ENCODE measurements around the gene DLEC1.
A peak's percentile ranks its signal among the peaks of the same experiment; 100 is the strongest.

DLEC1 gene

DNA sequence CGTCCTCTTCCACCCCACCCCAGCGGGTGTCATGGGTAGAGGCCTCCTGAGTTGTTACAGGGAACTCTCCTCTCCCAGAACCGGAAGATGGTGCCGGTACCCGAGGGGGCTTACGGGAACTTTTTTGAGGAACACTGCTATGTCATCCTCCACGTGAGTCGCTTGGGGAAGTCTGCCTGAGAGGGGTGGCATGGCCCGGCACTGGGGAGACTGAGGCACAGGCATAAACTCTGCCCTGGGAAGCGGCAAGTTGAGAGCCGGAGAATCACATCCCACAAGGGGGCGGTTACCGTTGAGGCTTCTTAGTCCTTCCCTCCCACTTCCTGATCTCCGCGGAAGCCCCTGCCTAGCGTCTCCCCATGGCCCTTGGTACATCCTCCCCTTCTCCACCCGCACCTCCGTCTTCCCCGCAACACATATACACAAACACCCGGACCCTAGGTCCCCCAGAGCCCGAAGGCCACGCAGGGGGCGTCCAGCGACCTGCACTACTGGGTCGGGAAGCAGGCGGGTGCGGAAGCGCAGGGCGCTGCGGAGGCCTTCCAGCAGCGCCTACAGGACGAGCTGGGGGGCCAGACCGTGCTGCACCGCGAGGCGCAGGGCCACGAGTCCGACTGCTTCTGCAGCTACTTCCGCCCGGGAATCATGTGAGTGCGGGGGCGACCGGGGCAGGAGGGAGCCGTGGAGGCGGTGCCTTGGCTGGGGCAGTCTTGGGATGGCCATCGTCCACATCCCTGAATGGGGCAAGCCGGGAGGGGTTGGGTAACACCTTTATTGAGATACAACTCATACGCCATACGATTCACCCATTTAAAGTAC is 45.0 kb upstream of the DLEC1 start:
- no peaks in the 10 kb centered on the region for H3K27me3 ChIP-seq (ENCODE audit: control insufficient read depth in 1 of 2, insufficient read depth in 2 of 2, low read length in 2 of 2)
- peak overlapping the region; percentile 74 to 86 for H3K4me3 ChIP-seq (ENCODE audit: low read length in 2 of 2)
- peak overlapping the region; percentile 55 for H3K27ac ChIP-seq (ENCODE audit: low read length)
- H3K9ac ChIP-seq (ENCODE audit: low read length in 2 of 2), result peak overlapping the region; percentile 63 to 68
- H3K9me3 ChIP-seq (ENCODE audit: control insufficient read depth in 2 of 2, low read length in 2 of 2), result no peaks in the 10 kb centered on the region
- H3K4me1 ChIP-seq (ENCODE audit: control insufficient read depth, insufficient read depth, low read length), result peaks cover 19% of the 10 kb centered on the region
- H3K36me3 ChIP-seq (ENCODE audit: control insufficient read depth in 2 of 2, insufficient read depth in 2 of 2, low read length in 2 of 2), result peaks cover 0 to 4% of the 10 kb centered on the region in 2 donors

DNA sequence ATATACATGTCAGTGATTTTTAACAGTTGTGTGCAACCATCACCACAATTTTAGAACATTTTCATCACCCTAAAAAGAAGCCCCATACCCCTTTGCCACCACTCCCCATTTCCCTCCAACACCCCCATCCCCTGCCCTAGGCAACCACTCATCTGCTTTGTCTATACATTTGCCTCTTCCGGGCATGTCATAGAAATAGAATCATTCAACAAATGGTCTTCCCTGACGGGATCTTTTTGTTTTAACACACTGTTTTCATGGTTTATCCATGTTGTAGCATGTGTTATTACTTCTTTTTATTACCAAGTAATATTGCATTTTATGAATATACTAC is 44.4 kb upstream of the DLEC1 start:
- no peaks in the 10 kb centered on the region for H3K27me3 ChIP-seq (ENCODE audit: control insufficient read depth in 1 of 2, insufficient read depth in 2 of 2, low read length in 2 of 2)
- H3K9me3 ChIP-seq (ENCODE audit: control insufficient read depth in 2 of 2, low read length in 2 of 2), result no peaks in the 10 kb centered on the region
- H3K9ac ChIP-seq (ENCODE audit: low read length in 2 of 2), result peak overlapping the region in 1 of 2 donors; percentile 68
- H3K4me1 ChIP-seq (ENCODE audit: control insufficient read depth, insufficient read depth, low read length), result peaks cover 23% of the 10 kb centered on the region
- H3K27ac ChIP-seq (ENCODE audit: low read length), result no peak overlapping the region
- peak overlapping the region; percentile 74 to 86 for H3K4me3 ChIP-seq (ENCODE audit: low read length in 2 of 2)
- H3K36me3 ChIP-seq (ENCODE audit: control insufficient read depth in 2 of 2, insufficient read depth in 2 of 2, low read length in 2 of 2), result peaks cover 0 to 4% of the 10 kb centered on the region in 2 donors

DNA sequence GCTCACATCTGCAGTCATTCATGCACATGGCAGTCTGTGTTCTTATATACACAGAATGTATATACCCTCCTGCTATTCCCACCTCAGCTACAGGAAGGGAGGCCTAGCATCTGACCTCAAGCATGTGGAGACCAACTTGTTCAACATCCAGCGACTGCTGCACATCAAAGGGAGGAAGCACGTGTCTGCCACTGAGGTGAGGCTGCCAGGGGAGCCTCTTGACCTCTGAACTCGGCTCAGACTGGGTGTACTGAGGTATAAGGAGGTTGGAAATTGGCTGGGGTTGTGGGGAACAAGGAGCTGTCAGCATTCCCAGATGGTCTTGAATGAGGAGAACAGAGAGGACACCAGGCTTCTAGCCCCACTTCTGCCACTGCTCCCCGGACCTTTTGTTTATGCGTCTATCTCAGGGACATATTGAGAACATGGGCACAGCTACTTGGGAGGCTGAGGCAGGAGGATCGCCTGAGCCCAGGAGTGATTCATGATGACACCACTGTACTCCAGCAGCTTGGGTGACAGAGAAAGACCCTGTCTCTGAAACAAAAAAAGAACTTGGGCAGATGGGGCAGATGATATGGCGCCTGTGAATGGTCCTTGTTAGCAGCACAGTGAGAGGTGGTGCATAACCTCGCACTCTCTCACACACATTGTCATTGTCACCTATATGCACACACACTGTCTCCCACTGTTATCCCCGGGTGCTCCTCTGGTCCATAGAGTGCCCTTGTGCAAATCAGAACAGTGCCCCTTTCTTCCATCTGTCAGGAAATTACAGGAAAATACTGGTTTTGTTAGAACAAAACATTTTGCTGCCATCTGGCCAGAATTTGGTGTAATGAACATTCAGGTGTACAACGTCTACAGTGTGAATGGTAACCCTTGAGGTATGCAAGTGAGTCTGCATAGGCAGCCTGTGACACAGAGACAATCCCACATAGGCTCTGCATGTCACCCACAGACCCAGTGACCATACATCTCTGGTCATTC is 43.1 kb upstream of the DLEC1 start:
- no peaks in the 10 kb centered on the region for H3K27me3 ChIP-seq (ENCODE audit: control insufficient read depth in 1 of 2, insufficient read depth in 2 of 2, low read length in 2 of 2)
- H3K4me1 ChIP-seq (ENCODE audit: control insufficient read depth, insufficient read depth, low read length), result peaks cover 23% of the 10 kb centered on the region
- H3K9ac ChIP-seq (ENCODE audit: low read length in 2 of 2), result no peak overlapping the region
- H3K4me3 ChIP-seq (ENCODE audit: low read length in 2 of 2), result no peak overlapping the region
- no peak overlapping the region for H3K27ac ChIP-seq (ENCODE audit: low read length)
- peaks cover 0 to 6% of the 10 kb centered on the region in 2 donors for H3K36me3 ChIP-seq (ENCODE audit: control insufficient read depth in 2 of 2, insufficient read depth in 2 of 2, low read length in 2 of 2)
- no peaks in the 10 kb centered on the region for H3K9me3 ChIP-seq (ENCODE audit: control insufficient read depth in 2 of 2, low read length in 2 of 2)

DNA sequence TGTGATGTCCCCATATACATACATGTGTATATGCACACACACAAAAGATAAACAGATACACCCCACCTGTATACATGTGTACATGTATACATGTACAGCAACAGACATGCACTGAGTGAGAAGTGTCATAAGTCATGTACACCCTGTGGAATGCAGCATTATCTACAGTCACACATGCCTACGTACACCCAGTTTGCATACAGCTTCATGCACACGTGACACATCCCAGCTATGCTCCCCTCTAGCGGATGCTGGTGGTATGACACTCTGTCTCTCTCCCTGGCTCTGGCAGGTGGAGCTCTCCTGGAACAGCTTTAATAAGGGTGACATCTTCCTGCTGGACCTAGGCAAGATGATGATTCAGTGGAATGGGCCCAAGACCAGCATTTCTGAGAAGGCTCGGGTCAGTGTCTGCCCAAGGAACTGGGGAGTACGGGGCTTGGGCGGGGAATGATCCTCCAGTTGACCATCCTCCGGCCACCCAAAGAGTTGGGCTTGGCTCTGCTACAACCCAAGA is 42.2 kb upstream of the DLEC1 start:
- Histone ChIP-seq H3K9me3 (ENCODE audit: control insufficient read depth in 2 of 2, low read length in 2 of 2) (no peaks in the 10 kb centered on the region), H3K27ac (ENCODE audit: low read length) (no peak overlapping the region), H3K9ac (ENCODE audit: low read length in 2 of 2) (no peak overlapping the region), H3K27me3 (ENCODE audit: control insufficient read depth in 1 of 2, insufficient read depth in 2 of 2, low read length in 2 of 2) (no peaks in the 10 kb centered on the region), H3K4me3 (ENCODE audit: low read length in 2 of 2) (no peak overlapping the region), H3K4me1 (ENCODE audit: control insufficient read depth, insufficient read depth, low read length) (peaks cover 23% of the 10 kb centered on the region), H3K36me3 (ENCODE audit: control insufficient read depth in 2 of 2, insufficient read depth in 2 of 2, low read length in 2 of 2) (peaks cover 0 to 6% of the 10 kb centered on the region in 2 donors)

DNA sequence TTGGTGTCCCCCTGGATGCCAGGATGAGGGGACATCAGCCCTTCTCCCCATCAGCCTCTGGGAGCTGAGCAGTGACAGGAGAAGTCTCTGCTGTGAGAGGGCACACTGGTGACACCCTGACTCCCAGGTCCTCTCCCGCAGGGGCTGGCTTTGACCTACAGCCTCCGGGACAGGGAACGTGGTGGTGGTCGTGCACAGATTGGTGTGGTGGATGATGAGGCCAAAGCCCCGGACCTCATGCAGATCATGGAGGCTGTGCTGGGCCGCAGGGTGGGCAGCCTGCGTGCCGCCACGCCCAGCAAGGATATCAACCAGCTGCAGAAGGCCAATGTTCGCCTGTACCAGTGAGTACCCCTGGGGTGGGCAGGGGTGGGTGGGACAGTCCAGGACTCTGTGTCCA is 41.7 kb upstream of the DLEC1 start:
- Histone ChIP-seq H3K27ac (ENCODE audit: low read length) (no peak overlapping the region), H3K27me3 (ENCODE audit: control insufficient read depth in 1 of 2, insufficient read depth in 2 of 2, low read length in 2 of 2) (no peaks in the 10 kb centered on the region), H3K4me3 (ENCODE audit: low read length in 2 of 2) (no peak overlapping the region), H3K9ac (ENCODE audit: low read length in 2 of 2) (no peak overlapping the region), H3K4me1 (ENCODE audit: control insufficient read depth, insufficient read depth, low read length) (peaks cover 23% of the 10 kb centered on the region), H3K9me3 (ENCODE audit: control insufficient read depth in 2 of 2, low read length in 2 of 2) (no peaks in the 10 kb centered on the region), H3K36me3 (ENCODE audit: control insufficient read depth in 2 of 2, insufficient read depth in 2 of 2, low read length in 2 of 2) (peaks cover 0 to 6% of the 10 kb centered on the region in 2 donors)

DNA sequence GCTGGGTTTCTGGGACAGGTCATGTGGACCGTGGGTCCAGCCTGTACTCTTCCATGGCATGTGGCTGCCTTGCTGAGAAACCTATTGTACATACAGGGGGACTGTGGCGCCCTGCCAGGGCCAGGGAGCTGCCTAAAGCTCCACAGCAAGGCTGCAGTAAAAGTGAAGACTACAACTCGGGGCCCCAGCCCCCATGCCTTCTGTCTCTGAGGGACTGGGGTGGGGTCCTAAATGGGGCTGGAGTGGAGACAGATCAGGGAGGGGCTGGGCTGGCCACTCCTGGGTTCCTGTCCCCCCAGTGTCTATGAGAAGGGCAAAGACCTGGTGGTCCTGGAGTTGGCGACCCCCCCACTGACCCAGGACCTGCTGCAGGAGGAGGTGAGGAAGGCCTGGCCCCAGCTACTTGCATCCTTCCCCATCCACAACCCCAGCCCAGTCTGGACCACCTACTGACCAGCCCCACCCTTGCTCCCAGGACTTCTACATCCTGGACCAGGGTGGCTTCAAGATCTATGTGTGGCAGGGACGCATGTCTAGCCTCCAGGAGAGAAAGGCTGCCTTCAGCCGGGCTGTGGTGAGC is 41.1 kb upstream of the DLEC1 start:
- Histone ChIP-seq H3K4me1 (ENCODE audit: control insufficient read depth, insufficient read depth, low read length) (peaks cover 23% of the 10 kb centered on the region), H3K27ac (ENCODE audit: low read length) (peak overlapping the region; percentile 76), H3K9me3 (ENCODE audit: control insufficient read depth in 2 of 2, low read length in 2 of 2) (no peaks in the 10 kb centered on the region), H3K27me3 (ENCODE audit: control insufficient read depth in 1 of 2, insufficient read depth in 2 of 2, low read length in 2 of 2) (no peaks in the 10 kb centered on the region), H3K4me3 (ENCODE audit: low read length in 2 of 2) (peak overlapping the region in 1 of 2 donors; percentile 80), H3K9ac (ENCODE audit: low read length in 2 of 2) (peak overlapping the region; percentile 81 to 85), H3K36me3 (ENCODE audit: control insufficient read depth in 2 of 2, insufficient read depth in 2 of 2, low read length in 2 of 2) (peaks cover 0 to 6% of the 10 kb centered on the region in 2 donors)

DNA sequence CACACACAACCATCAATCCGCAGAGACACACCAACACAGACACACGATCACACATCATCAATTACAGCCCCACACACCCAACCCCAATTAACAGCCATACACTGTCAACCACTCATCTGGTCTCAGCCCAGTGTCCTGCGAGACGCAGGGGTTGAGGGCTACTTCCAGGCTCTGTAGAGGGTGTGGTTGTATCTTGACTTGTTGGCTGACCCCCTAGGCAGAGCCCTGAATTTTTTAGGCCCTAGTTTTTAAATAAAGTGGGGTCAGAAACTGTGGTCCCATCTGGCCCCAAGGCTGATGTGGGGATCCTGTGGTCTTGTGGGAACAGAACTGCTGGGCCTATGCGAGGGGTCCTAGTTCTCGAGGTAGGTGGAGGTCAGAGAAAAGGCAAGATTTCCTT is 39.2 kb upstream of the DLEC1 start:
- H3K9ac ChIP-seq (ENCODE audit: low read length in 2 of 2), result no peak overlapping the region
- no peak overlapping the region for H3K4me3 ChIP-seq (ENCODE audit: low read length in 2 of 2)
- H3K9me3 ChIP-seq (ENCODE audit: control insufficient read depth in 2 of 2, low read length in 2 of 2), result no peaks in the 10 kb centered on the region
- peaks cover 21% of the 10 kb centered on the region for H3K4me1 ChIP-seq (ENCODE audit: control insufficient read depth, insufficient read depth, low read length)
- no peak overlapping the region for H3K27ac ChIP-seq (ENCODE audit: low read length)
- H3K36me3 ChIP-seq (ENCODE audit: control insufficient read depth in 2 of 2, insufficient read depth in 2 of 2, low read length in 2 of 2), result peaks cover 0 to 6% of the 10 kb centered on the region in 2 donors
- H3K27me3 ChIP-seq (ENCODE audit: control insufficient read depth in 1 of 2, insufficient read depth in 2 of 2, low read length in 2 of 2), result no peaks in the 10 kb centered on the region

DNA sequence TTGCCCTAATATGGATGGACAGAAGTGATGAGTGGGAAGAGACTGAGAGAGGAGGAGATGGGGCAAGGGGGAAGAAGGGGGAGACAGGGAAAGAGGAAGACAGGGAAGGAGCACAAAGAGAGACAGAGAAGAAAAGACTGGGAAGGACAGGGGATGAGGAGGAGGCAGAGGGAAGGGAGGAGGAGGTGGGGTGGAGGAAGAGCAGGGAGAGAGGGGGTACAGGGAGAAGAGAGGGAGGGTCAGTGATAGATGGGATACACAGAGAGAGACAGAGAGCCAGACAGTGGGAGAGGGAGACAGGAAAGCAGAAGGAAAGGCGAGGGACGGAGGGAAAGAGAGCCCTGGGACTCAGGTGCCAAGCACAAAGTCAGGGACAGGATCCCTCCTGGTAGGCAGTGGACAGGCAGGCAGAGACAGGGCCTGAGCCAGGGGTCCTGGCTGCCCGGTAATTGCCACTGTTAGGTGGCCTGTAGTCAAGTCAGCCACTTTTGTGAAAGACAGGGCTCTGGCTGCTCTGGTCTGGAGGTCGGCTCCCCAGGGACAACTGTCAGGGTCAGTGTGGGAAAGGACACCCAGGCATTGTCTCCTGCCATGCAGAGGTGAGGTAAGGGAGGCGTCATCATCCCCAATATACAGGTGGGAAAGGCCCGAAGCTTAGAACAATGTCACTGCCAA is 38.6 kb upstream of the DLEC1 start:
- H3K9ac ChIP-seq (ENCODE audit: low read length in 2 of 2), result no peak overlapping the region
- peaks cover 0 to 6% of the 10 kb centered on the region in 2 donors for H3K36me3 ChIP-seq (ENCODE audit: control insufficient read depth in 2 of 2, insufficient read depth in 2 of 2, low read length in 2 of 2)
- no peaks in the 10 kb centered on the region for H3K27me3 ChIP-seq (ENCODE audit: control insufficient read depth in 1 of 2, insufficient read depth in 2 of 2, low read length in 2 of 2)
- H3K4me1 ChIP-seq (ENCODE audit: control insufficient read depth, insufficient read depth, low read length), result peaks cover 21% of the 10 kb centered on the region
- no peaks in the 10 kb centered on the region for H3K9me3 ChIP-seq (ENCODE audit: control insufficient read depth in 2 of 2, low read length in 2 of 2)
- no peak overlapping the region for H3K4me3 ChIP-seq (ENCODE audit: low read length in 2 of 2)
- no peak overlapping the region for H3K27ac ChIP-seq (ENCODE audit: low read length)

DNA sequence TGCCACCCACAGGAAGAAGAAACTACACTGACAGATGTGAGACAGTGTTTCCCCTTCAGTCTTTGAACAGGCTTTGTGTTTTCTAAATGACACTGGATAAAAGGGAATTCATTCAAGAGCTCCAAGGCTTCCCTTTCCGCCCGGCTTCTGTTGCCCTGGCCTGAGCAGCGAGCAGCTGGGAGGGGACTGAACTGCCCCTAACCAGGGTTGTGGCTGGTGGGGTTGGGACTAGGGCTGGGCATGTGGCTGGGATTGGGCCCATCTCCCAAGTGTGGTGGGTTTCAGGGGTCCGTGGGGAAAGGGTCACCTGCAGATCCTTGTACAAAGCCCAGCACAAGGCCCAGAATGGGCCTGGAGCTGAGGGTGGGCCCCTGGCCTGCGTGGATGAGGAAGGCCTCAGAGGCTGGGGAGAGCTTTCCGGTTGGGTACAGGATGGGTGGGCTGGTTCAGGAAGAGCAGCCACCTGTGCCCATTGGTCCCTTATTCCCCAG is 38.0 kb upstream of the DLEC1 start:
- H3K9ac ChIP-seq (ENCODE audit: low read length in 2 of 2), result no peak overlapping the region
- H3K27me3 ChIP-seq (ENCODE audit: control insufficient read depth in 1 of 2, insufficient read depth in 2 of 2, low read length in 2 of 2), result no peaks in the 10 kb centered on the region
- H3K4me3 ChIP-seq (ENCODE audit: low read length in 2 of 2), result no peak overlapping the region
- peaks cover 0 to 6% of the 10 kb centered on the region in 2 donors for H3K36me3 ChIP-seq (ENCODE audit: control insufficient read depth in 2 of 2, insufficient read depth in 2 of 2, low read length in 2 of 2)
- H3K9me3 ChIP-seq (ENCODE audit: control insufficient read depth in 2 of 2, low read length in 2 of 2), result no peaks in the 10 kb centered on the region
- H3K4me1 ChIP-seq (ENCODE audit: control insufficient read depth, insufficient read depth, low read length), result peaks cover 21% of the 10 kb centered on the region
- no peak overlapping the region for H3K27ac ChIP-seq (ENCODE audit: low read length)
